HG03159 (cell line): ENCODE results near the gene UBAP2.
"Not testable (repeated sequence)": the region's sequence is repeated elsewhere in the genome, so short reads cannot be mapped to it uniquely, and the experiment has no call there.

Experiments
- ATAC-seq: cut with Tn5 transposase; IDR thresholded peaks from one replicate; pipeline ENCODE4 v1.9.1; 2021; ENCODE audit warnings: mild to moderate bottlenecking, moderate library complexity; ENCODE audit not compliant: unreplicated experiment

UBAP2 gene

GRCh38 chr9:34047864-34048726 is 592 bp downstream of the UBAP2 start:
- peak; percentile 23 for ATAC-seq

GRCh38 chr9:34046784-34047379 is 1.8 kb downstream of the UBAP2 start:
- ATAC-seq = no peak

GRCh38 chr9:34045903-34046302 is 2.8 kb downstream of the UBAP2 start:
- ATAC-seq = no peak

GRCh38 chr9:34042074-34042473 is 6.6 kb downstream of the UBAP2 start:
- not testable (repeated sequence) for ATAC-seq

GRCh38 chr9:34038851-34039250 is 9.8 kb downstream of the UBAP2 start:
- ATAC-seq = not testable (repeated sequence)

GRCh38 chr9:34037626-34038025 is 11.1 kb downstream of the UBAP2 start:
- no peak for ATAC-seq

GRCh38 chr9:34036625-34037024 is 12.1 kb downstream of the UBAP2 start:
- ATAC-seq = no peak

- no peak for ATAC-seq
These were observed 13.0 kb downstream of the UBAP2 start for GRCh38 chr9:34035656-34036055.

GRCh38 chr9:34034698-34035065 is 14.0 kb downstream of the UBAP2 start:
- ATAC-seq = no peak

- ATAC-seq = no peak
These were observed 16.1 kb downstream of the UBAP2 start for GRCh38 chr9:34032631-34033030.

GRCh38 chr9:34027845-34028574 is 20.7 kb downstream of the UBAP2 start:
- no peak for ATAC-seq

- no peak for ATAC-seq
These were observed 22.9 kb downstream of the UBAP2 start for GRCh38 chr9:34025811-34026210.

GRCh38 chr9:34025062-34025461 is 23.6 kb downstream of the UBAP2 start:
- ATAC-seq = no peak

- ATAC-seq = not testable (repeated sequence)
These were observed 24.2 kb downstream of the UBAP2 start for GRCh38 chr9:34024476-34024875.

GRCh38 chr9:34016149-34016548 is 32.5 kb downstream of the UBAP2 start:
- no peak for ATAC-seq

- ATAC-seq = no peak
These were observed 37.7 kb downstream of the UBAP2 start for GRCh38 chr9:34010979-34011378.

GRCh38 chr9:34001951-34002350 is 46.7 kb downstream of the UBAP2 start:
- no peak for ATAC-seq

- ATAC-seq = no peak
These were observed 47.4 kb downstream of the UBAP2 start for GRCh38 chr9:34001298-34001697.

- no peak for ATAC-seq
These were observed 53.2 kb downstream of the UBAP2 start for GRCh38 chr9:33995449-33995848.

- no peak for ATAC-seq
These were observed 55.6 kb downstream of the UBAP2 start for GRCh38 chr9:33993104-33993503.

- no peak for ATAC-seq
These were observed 56.1 kb downstream of the UBAP2 start for GRCh38 chr9:33992632-33993031.
